Inflammatory macrophage treated with lipopolysaccharide for 4 hours (primary cell): ENCODE results near the gene CDC20B.
"Not testable (repeated sequence)": the region's sequence is repeated elsewhere in the genome, so short reads cannot be mapped to it uniquely, and the experiment has no call there.

ENCODE experiments used
- DNase-seq: peaks from one replicate; pipeline ENCODE4 v3.0.0-alpha.2; 2020

CDC20B gene

GRCh38 chr5:55159763-55160492, 13.0 kb downstream of the CDC20B start, which contains the start of gene GPX8:
TSS of gene GPX8 (plus strand) at chr5:55160171. CDS start at chr5:55160193, 22 bp downstream.
- DNase-seq: peak; percentile 48

GRCh38 chr5:55154873-55155272, 18.1 kb downstream of the CDC20B start:
- DNase-seq: no peak

- no peak for DNase-seq
These were observed 20.8 kb downstream of the CDC20B start for GRCh38 chr5:55151923-55152842.

GRCh38 chr5:55149308-55149795, 23.6 kb downstream of the CDC20B start:
- no peak for DNase-seq

- peak; percentile 77 for DNase-seq
These were observed 26.3 kb downstream of the CDC20B start for GRCh38 chr5:55146543-55147151.

GRCh38 chr5:55146080-55146479, 26.9 kb downstream of the CDC20B start:
- no peak for DNase-seq

- no peak for DNase-seq
These were observed 29.4 kb downstream of the CDC20B start for GRCh38 chr5:55143624-55144023.

GRCh38 chr5:55141945-55142690, 30.9 kb downstream of the CDC20B start:
- no peak for DNase-seq

- DNase-seq: no peak
These were observed 31.9 kb downstream of the CDC20B start for GRCh38 chr5:55140908-55141665.

- no peak for DNase-seq
These were observed 36.5 kb downstream of the CDC20B start for GRCh38 chr5:55136521-55136920.

- DNase-seq: no peak
These were observed 38.8 kb downstream of the CDC20B start for GRCh38 chr5:55134053-55134722.

GRCh38 chr5:55123365-55123764, 49.6 kb downstream of the CDC20B start:
- DNase-seq: no peak

- DNase-seq: no peak
These were observed 58.9 kb downstream of the CDC20B start for GRCh38 chr5:55114061-55114460.

- no peak for DNase-seq
These were observed 59.6 kb downstream of the CDC20B start for GRCh38 chr5:55113327-55113726.

GRCh38 chr5:55110217-55110616, 62.8 kb downstream of the CDC20B start:
- no peak for DNase-seq

- DNase-seq: no peak
These were observed 64.3 kb downstream of the CDC20B start for GRCh38 chr5:55108661-55109060.

- not testable (repeated sequence) for DNase-seq
These were observed 67.0 kb downstream of the CDC20B start for GRCh38 chr5:55105976-55106375.

- no peak for DNase-seq
These were observed 67.9 kb downstream of the CDC20B start for GRCh38 chr5:55104946-55105701.

GRCh38 chr5:55104036-55104772, 68.8 kb downstream of the CDC20B start:
- no peak for DNase-seq

- DNase-seq: no peak
These were observed 70.6 kb downstream of the CDC20B start, which contains the start of gene GZMA for GRCh38 chr5:55102348-55102747. TSS of gene GZMA (plus strand) at chr5:55102646. CDS start at chr5:55102683, 37 bp downstream.
